Measurements from ENCODE around the gene TAGLN.

TAGLN gene

DNA sequence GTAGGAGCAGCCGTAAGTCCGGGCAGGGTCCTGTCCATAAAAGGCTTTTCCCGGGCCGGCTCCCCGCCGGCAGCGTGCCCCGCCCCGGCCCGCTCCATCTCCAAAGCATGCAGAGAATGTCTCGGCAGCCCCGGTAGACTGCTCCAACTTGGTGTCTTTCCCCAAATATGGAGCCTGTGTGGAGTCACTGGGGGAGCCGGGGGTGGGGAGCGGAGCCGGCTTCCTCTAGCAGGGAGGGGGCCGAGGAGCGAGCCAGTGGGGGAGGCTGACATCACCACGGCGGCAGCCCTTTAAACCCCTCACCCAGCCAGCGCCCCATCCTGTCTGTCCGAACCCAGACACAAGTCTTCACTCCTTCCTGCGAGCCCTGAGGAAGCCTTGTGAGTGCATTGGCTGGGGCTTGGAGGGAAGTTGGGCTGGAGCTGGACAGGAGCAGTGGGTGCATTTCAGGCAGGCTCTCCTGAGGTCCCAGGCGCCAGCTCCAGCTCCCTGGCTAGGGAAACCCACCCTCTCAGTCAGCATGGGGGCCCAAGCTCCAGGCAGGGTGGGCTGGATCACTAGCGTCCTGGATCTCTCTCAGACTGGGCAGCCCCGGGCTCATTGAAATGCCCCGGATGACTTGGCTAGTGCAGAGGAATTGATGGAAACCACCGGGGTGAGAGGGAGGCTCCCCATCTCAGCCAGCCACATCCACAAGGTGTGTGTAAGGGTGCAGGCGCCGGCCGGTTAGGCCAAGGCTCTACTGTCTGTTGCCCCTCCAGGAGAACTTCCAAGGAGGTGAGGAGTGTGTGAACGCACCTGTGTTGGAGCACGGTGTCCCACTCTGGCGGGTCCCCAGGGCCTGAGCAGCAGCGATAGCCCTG is at the start of gene TAGLN:
TAGLN (plus strand) TSS at position 318 of the 863 bp plus-strand sequence. CDS start 3,644 bp downstream, outside the sequence.
- H3K9me3 ChIP-seq (ENCODE audit: control insufficient read depth, low read length): no peaks in the 10 kb centered on the region
- H3K4me3 ChIP-seq (ENCODE audit: low read length): no peak within 1 kb of the TSS
- peaks cover 22% of the 10 kb centered on the region for H3K36me3 ChIP-seq (ENCODE audit: control insufficient read depth, insufficient read depth, low read length)
- peak within 1 kb of the TSS; percentile 68 for H3K9ac ChIP-seq (ENCODE audit: low read length)
- peaks cover 79% of the 10 kb centered on the region for H3K4me1 ChIP-seq (ENCODE audit: control insufficient read depth, insufficient read depth, low read length)
- H3K27me3 ChIP-seq (ENCODE audit: control insufficient read depth, insufficient read depth, low read length): no peaks in the 10 kb centered on the region

DNA sequence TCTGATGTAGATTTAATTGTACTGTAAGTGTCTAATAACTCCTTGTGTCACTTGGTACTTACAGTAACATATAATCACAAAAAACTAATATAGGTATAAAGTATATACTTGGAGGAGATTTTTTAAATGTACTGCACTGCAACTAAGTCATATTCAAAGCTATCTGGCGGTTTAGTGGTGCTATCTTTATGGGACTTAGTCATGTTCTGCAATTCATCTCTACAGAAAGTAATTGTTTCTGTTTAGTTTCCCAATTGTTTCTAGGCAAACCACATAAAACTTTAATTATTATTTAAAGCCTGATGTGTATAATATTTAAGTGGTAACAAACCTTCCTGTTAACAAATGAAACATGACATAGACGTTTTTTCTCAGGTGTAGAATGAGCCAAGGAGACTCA is 47.1 kb upstream of the TAGLN start:
- Histone ChIP-seq H3K4me1 (ENCODE audit: control insufficient read depth, insufficient read depth, low read length) (peaks cover 16% of the 10 kb centered on the region), H3K9ac (ENCODE audit: low read length) (no peak overlapping the region), H3K27me3 (ENCODE audit: control insufficient read depth, insufficient read depth, low read length) (no peaks in the 10 kb centered on the region), H3K4me3 (ENCODE audit: low read length) (no peak overlapping the region), H3K36me3 (ENCODE audit: control insufficient read depth, insufficient read depth, low read length) (peaks cover 2% of the 10 kb centered on the region), H3K9me3 (ENCODE audit: control insufficient read depth, low read length) (no peaks in the 10 kb centered on the region)

DNA sequence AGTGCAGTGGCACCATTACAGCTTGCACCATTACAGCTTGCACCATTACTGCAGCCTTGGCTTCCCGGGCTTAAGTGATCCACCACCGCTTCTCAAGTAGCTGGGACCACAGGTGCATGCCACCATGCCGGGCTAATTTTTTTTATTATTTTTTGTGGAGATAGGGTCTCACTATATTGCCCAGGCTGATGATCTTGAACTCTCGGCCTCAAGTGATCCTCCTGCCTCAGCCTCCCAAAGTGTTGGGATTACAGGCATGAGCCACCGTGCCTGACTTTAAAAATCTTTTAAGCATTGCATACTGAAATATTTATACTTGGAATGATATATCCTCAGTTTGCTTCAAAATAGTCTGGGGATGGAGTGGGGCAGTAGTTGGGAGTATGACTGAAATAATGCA is 44.7 kb upstream of the TAGLN start:
- Histone ChIP-seq H3K4me1 (ENCODE audit: control insufficient read depth, insufficient read depth, low read length) (peaks cover 5% of the 10 kb centered on the region), H3K9me3 (ENCODE audit: control insufficient read depth, low read length) (no peaks in the 10 kb centered on the region), H3K4me3 (ENCODE audit: low read length) (no peak overlapping the region), H3K36me3 (ENCODE audit: control insufficient read depth, insufficient read depth, low read length) (no peaks in the 10 kb centered on the region), H3K27me3 (ENCODE audit: control insufficient read depth, insufficient read depth, low read length) (no peaks in the 10 kb centered on the region), H3K9ac (ENCODE audit: low read length) (no peak overlapping the region)

DNA sequence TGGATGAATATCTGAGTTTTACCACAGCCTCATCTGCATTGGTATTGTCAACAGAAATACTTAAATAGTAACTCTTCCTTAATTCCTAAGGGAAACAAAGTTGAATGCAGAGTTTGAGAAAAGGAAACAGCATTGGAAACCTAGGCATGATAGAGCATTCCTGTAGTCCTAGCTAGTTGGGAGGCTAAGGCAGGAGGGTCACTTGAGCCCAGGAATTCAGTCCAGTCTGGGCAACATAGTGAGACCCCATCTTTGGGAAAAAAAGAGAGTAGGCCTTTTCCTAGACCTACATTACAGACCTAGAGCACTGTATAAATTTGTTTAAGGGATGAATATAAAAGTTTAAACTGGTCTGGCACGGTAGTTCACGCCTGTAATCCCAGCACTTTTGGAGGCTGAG is 41.7 kb upstream of the TAGLN start:
- Histone ChIP-seq H3K4me1 (ENCODE audit: control insufficient read depth, insufficient read depth, low read length) (peaks cover 5% of the 10 kb centered on the region), H3K36me3 (ENCODE audit: control insufficient read depth, insufficient read depth, low read length) (peaks cover 6% of the 10 kb centered on the region)

DNA sequence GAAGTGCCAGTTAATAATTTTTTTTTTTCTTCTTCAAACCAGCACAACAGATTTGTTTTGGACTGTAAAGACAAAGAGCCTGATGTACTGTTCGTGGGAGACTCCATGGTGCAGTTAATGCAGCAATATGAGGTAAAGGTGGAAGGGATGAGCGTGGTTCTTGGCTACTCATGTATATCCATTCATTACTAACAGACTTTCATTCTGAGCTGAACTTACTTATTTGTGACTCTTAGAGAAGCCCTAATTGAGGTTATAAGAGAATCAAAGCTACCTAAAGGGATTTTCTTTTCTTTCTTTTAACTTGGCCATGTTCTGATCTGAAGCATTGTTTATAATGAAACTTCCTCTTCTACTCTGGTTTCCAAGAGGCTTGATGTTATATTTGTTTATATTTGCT is 39.3 kb upstream of the TAGLN start:
- no peaks in the 10 kb centered on the region for H3K4me1 ChIP-seq (ENCODE audit: control insufficient read depth, insufficient read depth, low read length)
- H3K36me3 ChIP-seq (ENCODE audit: control insufficient read depth, insufficient read depth, low read length): peaks cover 6% of the 10 kb centered on the region
- no peak overlapping the region for H3K9ac ChIP-seq (ENCODE audit: low read length)
- no peaks in the 10 kb centered on the region for H3K27me3 ChIP-seq (ENCODE audit: control insufficient read depth, insufficient read depth, low read length)
- no peak overlapping the region for H3K4me3 ChIP-seq (ENCODE audit: low read length)
- H3K9me3 ChIP-seq (ENCODE audit: control insufficient read depth, low read length): no peaks in the 10 kb centered on the region

More for the DNA sequence above, 41.7 kb upstream of the TAGLN start:
- no peaks in the 10 kb centered on the region for H3K27me3 ChIP-seq (ENCODE audit: control insufficient read depth, insufficient read depth, low read length)
- no peak overlapping the region for H3K4me3 ChIP-seq (ENCODE audit: low read length)
- H3K9me3 ChIP-seq (ENCODE audit: control insufficient read depth, low read length): no peaks in the 10 kb centered on the region
- H3K9ac ChIP-seq (ENCODE audit: low read length): no peak overlapping the region

DNA sequence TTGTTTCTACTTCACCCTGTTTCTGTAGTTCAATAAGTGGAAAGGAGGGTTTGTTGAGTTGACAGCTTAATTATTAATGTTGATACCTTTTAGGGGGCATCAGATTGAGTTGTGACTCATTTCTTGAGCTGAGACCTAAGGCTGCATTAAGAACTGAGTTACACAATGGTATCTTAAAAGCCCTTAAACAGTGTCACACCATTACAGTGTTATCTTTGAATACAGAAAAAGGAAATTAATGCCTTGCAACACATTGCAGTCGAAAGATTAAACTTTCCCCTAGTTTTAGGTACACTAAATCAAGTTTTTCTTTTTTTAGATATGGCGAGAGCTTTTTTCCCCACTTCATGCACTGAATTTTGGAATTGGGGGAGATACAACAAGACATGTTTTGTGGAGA is 38.3 kb upstream of the TAGLN start:
- no peaks in the 10 kb centered on the region for H3K27me3 ChIP-seq (ENCODE audit: control insufficient read depth, insufficient read depth, low read length)
- H3K4me1 ChIP-seq (ENCODE audit: control insufficient read depth, insufficient read depth, low read length): no peaks in the 10 kb centered on the region
- peaks cover 6% of the 10 kb centered on the region for H3K36me3 ChIP-seq (ENCODE audit: control insufficient read depth, insufficient read depth, low read length)
- H3K4me3 ChIP-seq (ENCODE audit: low read length): no peak overlapping the region
- no peaks in the 10 kb centered on the region for H3K9me3 ChIP-seq (ENCODE audit: control insufficient read depth, low read length)
- no peak overlapping the region for H3K9ac ChIP-seq (ENCODE audit: low read length)

DNA sequence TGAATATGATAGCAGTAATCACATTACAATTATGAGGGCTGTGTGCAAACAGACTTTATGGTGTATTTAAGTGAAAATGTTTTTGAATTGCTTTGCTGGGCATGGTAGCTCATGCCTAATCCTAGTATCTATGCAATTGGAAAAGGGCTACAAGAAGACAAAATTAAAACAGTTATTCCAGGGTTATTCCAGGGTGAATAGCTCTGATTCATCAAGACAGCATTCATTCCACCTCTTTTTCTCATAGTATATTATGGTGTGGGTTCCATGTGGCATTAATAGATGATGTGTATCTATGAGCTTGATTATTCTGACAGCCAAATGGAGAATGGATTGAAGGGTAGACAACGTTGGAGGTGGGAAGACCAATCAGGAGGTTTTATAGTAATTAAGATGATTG is 32.7 kb upstream of the TAGLN start:
- no peaks in the 10 kb centered on the region for H3K9me3 ChIP-seq (ENCODE audit: control insufficient read depth, low read length)
- no peak overlapping the region for H3K9ac ChIP-seq (ENCODE audit: low read length)
- H3K4me1 ChIP-seq (ENCODE audit: control insufficient read depth, insufficient read depth, low read length): no peaks in the 10 kb centered on the region
- H3K27me3 ChIP-seq (ENCODE audit: control insufficient read depth, insufficient read depth, low read length): no peaks in the 10 kb centered on the region
- peaks cover 6% of the 10 kb centered on the region for H3K36me3 ChIP-seq (ENCODE audit: control insufficient read depth, insufficient read depth, low read length)
- no peak overlapping the region for H3K4me3 ChIP-seq (ENCODE audit: low read length)

DNA sequence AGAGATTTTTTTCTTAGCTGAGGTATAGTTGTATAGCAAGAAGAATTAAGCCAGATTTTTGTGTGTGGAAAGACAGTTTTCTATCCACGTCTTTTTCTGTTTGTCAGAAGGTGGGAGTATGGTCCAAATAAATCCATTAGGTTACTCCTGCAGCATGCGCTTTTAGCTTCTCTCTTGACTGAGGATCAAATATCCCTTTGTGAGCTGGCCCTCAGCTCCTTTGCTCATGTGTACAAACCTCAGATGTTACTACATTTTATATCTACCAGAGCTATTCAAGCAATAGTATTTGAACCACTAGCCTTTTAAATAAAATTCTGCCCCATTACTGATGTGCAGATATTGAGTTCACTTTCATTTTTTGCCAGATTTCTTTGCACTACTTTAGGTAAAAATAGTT is 29.4 kb upstream of the TAGLN start:
- no peaks in the 10 kb centered on the region for H3K36me3 ChIP-seq (ENCODE audit: control insufficient read depth, insufficient read depth, low read length)

DNA sequence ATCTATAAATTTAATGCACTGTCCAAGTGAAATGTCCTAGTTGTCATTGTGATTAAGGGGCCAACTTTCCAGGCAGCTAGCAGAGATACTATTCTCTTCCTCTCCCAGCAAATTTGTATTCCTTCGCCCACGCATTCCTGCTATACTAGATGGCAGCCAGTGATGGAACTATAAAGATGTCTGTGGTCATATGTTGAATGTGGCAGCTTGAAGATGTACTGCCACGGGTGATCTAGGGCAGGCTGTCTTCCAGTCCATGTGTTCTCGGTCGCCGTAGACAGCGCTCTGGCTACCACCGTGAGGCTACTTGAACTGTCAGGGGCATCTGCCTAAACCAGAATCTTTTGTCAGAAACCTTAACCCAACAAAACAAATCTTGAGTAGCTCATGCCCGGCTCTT is 29.0 kb upstream of the TAGLN start:
- H3K9ac ChIP-seq (ENCODE audit: low read length): no peak overlapping the region
- H3K4me3 ChIP-seq (ENCODE audit: low read length): no peak overlapping the region
- H3K36me3 ChIP-seq (ENCODE audit: control insufficient read depth, insufficient read depth, low read length): no peaks in the 10 kb centered on the region
- no peaks in the 10 kb centered on the region for H3K9me3 ChIP-seq (ENCODE audit: control insufficient read depth, low read length)
- peaks cover 10% of the 10 kb centered on the region for H3K4me1 ChIP-seq (ENCODE audit: control insufficient read depth, insufficient read depth, low read length)
- H3K27me3 ChIP-seq (ENCODE audit: control insufficient read depth, insufficient read depth, low read length): no peaks in the 10 kb centered on the region

More for the DNA sequence above, 29.4 kb upstream of the TAGLN start:
- Histone ChIP-seq H3K27me3 (ENCODE audit: control insufficient read depth, insufficient read depth, low read length) (no peaks in the 10 kb centered on the region), H3K4me1 (ENCODE audit: control insufficient read depth, insufficient read depth, low read length) (peaks cover 10% of the 10 kb centered on the region), H3K9ac (ENCODE audit: low read length) (no peak overlapping the region), H3K9me3 (ENCODE audit: control insufficient read depth, low read length) (no peaks in the 10 kb centered on the region), H3K4me3 (ENCODE audit: low read length) (no peak overlapping the region)

DNA sequence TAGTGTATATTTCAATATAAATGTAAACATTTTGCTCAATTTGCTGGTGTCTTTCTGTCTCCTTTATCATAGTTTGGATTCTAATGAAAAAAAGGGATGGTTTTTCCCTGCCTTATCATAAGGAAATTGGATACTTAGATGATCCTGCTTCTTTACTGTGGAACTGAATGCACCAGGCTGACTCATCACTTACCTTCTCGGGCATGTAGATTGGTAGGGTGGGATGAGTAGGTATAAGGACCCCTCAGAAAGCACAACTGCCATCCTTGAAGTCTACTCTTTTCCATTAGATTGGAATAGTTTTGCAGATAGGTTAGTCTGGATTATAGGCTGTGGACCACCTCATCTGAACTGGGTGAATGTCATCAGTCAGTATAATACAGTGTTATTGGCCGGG is 28.2 kb upstream of the TAGLN start:
- no peak overlapping the region for H3K4me3 ChIP-seq (ENCODE audit: low read length)
- no peaks in the 10 kb centered on the region for H3K9me3 ChIP-seq (ENCODE audit: control insufficient read depth, low read length)
- no peak overlapping the region for H3K9ac ChIP-seq (ENCODE audit: low read length)
- H3K4me1 ChIP-seq (ENCODE audit: control insufficient read depth, insufficient read depth, low read length): peaks cover 10% of the 10 kb centered on the region
- no peaks in the 10 kb centered on the region for H3K27me3 ChIP-seq (ENCODE audit: control insufficient read depth, insufficient read depth, low read length)
- H3K36me3 ChIP-seq (ENCODE audit: control insufficient read depth, insufficient read depth, low read length): no peaks in the 10 kb centered on the region

DNA sequence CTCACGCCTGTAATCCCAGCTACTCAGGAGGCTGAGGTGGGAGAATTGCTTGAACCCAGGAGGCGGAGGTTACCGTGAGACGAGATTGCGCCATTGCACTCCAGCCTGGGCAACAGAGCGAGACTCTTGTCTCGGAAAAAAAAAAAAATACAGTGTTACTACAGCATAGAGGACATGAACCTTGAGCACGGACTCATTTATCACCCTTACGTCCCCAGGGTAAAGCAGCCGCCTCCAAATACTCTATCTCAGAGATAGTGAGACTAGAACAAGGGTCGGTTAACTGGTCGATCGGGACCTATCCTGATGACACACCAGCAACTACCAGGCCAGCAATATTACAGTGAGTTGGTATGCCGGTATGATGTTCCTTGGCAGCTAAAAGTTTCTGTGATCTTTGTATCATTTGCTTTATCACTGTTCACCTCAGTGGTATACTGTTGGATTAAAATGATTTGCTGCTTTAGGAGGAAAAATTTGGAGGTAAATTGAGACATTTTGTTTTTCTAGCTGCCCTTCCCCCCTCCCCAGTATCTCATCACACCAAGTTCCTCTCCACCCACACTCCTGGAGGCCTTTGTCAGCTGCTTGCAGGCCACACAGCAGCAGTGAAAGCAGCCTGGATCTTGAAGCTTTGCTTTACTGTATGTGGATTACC is 27.6 kb upstream of the TAGLN start:
- Histone ChIP-seq H3K36me3 (ENCODE audit: control insufficient read depth, insufficient read depth, low read length) (no peaks in the 10 kb centered on the region), H3K27me3 (ENCODE audit: control insufficient read depth, insufficient read depth, low read length) (no peaks in the 10 kb centered on the region), H3K9me3 (ENCODE audit: control insufficient read depth, low read length) (no peaks in the 10 kb centered on the region)

DNA sequence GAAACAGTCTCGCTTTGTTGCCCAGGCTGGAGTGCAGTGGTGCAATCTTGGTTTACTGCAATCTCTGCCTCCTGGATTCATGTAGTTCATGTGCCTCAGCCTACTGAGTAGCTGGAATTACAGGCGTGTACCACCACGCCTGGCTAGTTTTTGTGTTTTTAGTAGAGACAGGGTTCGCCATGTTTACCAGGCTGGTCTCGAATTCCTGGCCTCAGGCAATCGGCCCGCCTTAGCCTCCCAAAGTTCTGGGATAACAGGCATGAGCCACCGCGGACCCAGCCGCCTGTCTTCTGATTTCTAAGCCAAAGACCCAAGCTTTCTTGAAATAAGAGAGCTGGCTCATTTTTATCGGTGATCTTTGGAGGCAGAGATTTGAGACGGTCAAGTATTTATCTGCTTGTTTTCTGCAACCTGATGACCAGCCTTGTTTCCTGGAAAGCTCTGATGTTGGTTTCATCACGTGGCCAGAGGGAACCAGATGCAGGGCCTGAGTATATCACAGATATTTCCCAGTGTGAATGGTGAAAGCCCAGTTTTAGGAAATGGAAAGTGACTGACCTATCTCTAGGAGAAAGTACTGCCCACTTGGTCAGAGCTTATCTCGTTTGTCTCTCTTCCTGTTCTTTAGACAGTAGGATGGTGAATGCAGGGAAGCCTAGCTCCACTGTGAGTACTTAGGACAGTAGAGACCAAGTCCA is 26.3 kb upstream of the TAGLN start:
- Histone ChIP-seq H3K9me3 (ENCODE audit: control insufficient read depth, low read length) (no peaks in the 10 kb centered on the region), H3K4me1 (ENCODE audit: control insufficient read depth, insufficient read depth, low read length) (peaks cover 15% of the 10 kb centered on the region), H3K4me3 (ENCODE audit: low read length) (no peak overlapping the region), H3K27me3 (ENCODE audit: control insufficient read depth, insufficient read depth, low read length) (no peaks in the 10 kb centered on the region), H3K9ac (ENCODE audit: low read length) (no peak overlapping the region), H3K36me3 (ENCODE audit: control insufficient read depth, insufficient read depth, low read length) (no peaks in the 10 kb centered on the region)

More for the DNA sequence above, 27.6 kb upstream of the TAGLN start:
- Histone ChIP-seq H3K9ac (ENCODE audit: low read length) (no peak overlapping the region), H3K4me1 (ENCODE audit: control insufficient read depth, insufficient read depth, low read length) (peaks cover 10% of the 10 kb centered on the region), H3K4me3 (ENCODE audit: low read length) (no peak overlapping the region)
